22Rv1 (cell line): ENCODE results near the gene ANK3.

ENCODE experiments used
- H3K27ac ChIP-seq: fragments of 450-650 bp; 2 replicates; pipeline ENCODE4 v1.5.1; 2017
- ZFX ChIP-seq: fragments of 450-650 bp; IDR thresholded peaks from 2 replicates; pipeline ENCODE4 v1.6.1; 2017; ENCODE audit warnings: antibody characterized with exemption, borderline replicate concordance
- TF ChIP-seq, protein P1 (sequence below): fragments of 450-650 bp; IDR thresholded peaks from 2 replicates; pipeline ENCODE4 v1.5.1; 2017; ENCODE audit warnings: mild to moderate bottlenecking

Gene ANK3

DNA sequence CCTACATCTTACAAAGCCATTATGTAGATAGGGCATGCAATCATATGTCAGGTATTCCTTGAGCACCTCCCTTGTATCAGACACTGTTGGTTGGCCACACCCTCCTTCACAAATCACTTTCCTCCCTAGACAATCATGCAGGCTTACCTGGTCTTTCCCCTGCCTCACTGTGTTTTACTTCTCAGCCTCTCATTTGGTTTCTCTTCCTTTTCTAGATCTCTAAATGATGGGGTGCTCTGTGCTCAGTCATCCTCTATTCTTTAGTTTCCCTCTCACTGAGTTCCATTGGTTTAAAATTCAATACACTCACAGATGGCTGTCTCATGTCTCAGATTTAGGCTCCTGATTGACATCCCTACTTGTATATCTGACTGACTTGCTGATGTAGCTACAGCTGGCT is 31.4 kb downstream of the ANK3 start:
- no peak overlapping the region for H3K27ac ChIP-seq
- TF ChIP-seq, protein P1, sequence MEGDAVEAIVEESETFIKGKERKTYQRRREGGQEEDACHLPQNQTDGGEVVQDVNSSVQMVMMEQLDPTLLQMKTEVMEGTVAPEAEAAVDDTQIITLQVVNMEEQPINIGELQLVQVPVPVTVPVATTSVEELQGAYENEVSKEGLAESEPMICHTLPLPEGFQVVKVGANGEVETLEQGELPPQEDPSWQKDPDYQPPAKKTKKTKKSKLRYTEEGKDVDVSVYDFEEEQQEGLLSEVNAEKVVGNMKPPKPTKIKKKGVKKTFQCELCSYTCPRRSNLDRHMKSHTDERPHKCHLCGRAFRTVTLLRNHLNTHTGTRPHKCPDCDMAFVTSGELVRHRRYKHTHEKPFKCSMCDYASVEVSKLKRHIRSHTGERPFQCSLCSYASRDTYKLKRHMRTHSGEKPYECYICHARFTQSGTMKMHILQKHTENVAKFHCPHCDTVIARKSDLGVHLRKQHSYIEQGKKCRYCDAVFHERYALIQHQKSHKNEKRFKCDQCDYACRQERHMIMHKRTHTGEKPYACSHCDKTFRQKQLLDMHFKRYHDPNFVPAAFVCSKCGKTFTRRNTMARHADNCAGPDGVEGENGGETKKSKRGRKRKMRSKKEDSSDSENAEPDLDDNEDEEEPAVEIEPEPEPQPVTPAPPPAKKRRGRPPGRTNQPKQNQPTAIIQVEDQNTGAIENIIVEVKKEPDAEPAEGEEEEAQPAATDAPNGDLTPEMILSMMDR: no peak
- no peak for TF ChIP-seq ZFX

DNA sequence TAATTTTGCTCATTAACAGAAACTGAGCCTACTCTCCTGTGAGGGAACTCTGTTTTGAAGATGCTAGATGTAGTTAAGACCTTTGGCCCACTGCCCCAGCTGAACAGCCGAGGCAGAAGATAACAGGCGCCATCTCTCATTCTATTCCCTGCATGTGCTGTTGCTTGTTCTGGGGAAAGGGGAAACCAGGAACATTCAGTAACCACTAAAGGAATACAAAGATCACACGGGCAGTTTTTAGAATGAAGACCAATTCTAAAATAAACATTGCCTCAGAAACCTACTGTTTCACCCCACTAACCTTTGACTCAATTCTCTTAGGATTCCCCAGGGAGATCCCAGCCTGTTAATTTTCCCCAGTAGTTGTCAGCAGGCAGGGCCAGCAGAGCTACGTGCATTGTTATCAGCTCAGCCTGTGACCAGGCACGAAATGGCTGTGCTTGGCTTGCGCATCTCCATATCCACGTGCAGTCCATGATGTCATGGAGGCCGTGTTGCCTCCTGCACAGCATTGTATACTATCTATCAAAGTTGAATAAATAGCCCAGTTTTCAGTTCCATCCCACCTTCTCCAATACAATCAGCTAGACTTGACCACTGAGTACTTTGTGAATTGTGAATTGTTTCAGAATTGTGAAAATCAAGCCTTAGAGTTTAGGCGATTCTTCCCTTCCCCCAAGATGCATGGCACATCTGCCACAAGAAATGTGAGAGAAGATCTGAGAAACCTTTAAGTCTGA is 36.0 kb downstream of the ANK3 start:
- no peak overlapping the region for H3K27ac ChIP-seq

DNA sequence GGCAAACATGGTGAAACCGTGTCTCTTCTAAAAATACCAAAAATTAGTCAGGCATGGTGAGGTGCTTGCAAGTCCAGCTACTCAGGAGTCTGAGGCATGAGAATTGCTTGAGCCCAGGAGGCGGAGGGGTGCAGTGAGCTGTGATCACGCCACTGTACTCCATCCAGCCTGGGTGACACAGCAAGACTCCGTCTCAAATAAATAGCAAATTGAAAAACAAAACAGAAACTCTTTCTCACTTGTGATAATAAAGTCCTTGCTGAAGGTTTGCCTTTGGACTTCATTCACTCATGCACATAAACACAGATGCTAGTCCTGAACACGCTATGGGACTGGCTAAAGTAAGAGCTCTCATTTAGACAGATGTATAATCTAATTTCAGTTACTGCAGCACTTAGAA is 37.6 kb downstream of the ANK3 start:
- no peak overlapping the region for H3K27ac ChIP-seq
- no peak for TF ChIP-seq ZFX
- TF ChIP-seq, protein P1: no peak

More for the DNA sequence above, 36.0 kb downstream of the ANK3 start:
- TF ChIP-seq ZFX: no peak
- TF ChIP-seq, protein P1: no peak

DNA sequence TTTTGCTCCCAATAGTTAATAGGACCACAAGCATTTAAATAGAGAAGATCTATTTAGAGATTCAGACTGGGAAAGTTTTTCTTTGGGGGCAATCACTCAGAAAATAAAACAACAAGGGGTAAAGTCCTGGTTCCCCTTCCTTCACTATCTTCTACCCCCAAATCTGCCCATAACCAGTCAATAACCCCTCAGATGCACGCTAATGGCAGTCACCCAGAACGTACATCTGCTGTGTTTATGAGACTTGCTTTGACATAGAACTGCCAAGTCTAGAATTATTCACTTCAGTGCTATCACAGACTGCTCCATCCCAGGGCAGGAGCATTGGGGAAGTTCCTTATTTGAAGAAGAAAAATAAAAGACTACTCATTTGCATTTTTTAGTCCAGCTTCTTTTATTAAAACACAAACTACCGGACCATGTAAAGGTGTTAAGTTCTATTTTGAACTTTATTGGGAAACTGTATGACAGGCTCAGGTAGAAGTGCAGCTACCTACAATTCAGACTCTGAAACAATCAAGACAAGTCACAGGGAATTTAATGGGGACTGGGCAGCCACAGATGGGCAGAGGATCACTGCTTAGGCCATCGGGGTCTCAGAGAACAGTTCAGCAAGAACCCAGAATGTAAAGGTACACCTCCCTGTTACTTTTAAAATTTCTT is 38.4 kb downstream of the ANK3 start:
- TF ChIP-seq, protein P1: no peak
- no peak for TF ChIP-seq ZFX
- no peak overlapping the region for H3K27ac ChIP-seq

DNA sequence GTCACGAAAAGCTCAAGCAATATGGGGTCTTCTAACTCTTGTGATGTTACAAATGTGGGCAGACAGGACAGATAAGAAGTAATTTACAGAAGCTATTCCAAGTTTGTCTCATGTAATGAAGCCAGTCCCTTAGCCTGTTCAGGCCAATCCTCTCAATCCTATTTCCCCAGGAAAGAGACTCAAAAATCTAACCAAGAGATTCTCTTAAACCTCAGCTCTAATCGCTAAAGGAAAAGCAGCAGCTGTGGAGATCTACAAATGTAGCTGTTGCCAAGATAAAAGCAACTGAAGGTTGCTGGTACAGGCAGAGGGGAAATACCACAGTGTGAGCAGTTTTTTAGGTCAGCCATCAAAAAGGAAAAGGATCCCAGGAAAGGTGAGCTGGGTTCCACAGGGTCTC is 39.3 kb downstream of the ANK3 start:
- TF ChIP-seq, protein P1: no peak
- TF ChIP-seq ZFX: no peak
- H3K27ac ChIP-seq: no peak overlapping the region

DNA sequence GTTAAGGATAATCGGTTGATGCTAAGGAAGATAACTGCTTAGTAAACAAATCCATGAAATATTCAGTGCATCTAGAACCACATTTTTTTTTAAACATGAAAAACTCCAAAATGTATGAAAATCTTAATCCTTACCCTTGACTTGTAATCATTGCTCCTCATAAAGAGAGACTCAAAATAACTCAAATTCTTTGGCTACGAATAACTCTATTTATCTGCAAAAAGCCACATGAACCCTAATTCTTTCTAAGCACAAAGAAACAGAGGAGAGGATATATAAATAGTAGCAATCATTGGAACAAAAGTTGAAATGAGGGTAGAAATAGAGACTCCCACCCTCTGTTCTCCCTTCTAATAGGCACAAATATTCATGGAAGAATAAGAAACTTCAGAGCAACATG is 40.2 kb downstream of the ANK3 start:
- TF ChIP-seq, protein P1: no peak
- TF ChIP-seq ZFX: no peak
- no peak overlapping the region for H3K27ac ChIP-seq

DNA sequence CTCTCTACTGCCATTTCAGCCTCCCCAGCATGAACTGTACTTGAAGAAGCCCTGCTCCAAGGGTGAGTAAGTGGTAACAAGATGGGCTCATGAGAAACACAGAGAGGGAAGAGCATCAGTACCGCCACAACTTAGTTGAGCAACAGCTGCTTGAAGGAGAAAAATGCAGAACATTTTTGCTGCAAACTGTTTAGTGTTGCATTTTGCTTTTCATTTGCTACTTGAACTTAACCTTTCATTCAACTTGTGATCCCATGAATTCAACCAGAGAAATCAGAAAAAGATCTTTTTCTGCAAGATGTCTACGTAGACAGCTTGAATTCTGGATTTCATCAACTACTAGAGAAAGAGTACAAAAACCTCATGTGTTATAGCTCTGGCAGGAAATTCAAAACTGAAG is 40.7 kb downstream of the ANK3 start:
- TF ChIP-seq, protein P1: no peak
- TF ChIP-seq ZFX: no peak
- H3K27ac ChIP-seq: no peak overlapping the region
